ENCODE data around the gene PIGB.
A peak's percentile ranks its signal among the peaks of the same experiment; 100 is the strongest.
"Not testable (repeated sequence)": the region's sequence is repeated elsewhere in the genome, so short reads cannot be mapped to it uniquely, and the experiment has no call there.

Gene PIGB

GRCh38 chr15:55318588-55319494 is at the start of gene PIGB, which contains the start of gene PIGBOS1:
PIGB (plus strand) TSS chr15:55319222; CDS start chr15:55319251, 29 bp downstream.
PIGBOS1 (minus strand) TSS chr15:55319123; CDS start chr15:55317792, 1,331 bp downstream.
- DNase-seq, result peak; percentile 70

DNA sequence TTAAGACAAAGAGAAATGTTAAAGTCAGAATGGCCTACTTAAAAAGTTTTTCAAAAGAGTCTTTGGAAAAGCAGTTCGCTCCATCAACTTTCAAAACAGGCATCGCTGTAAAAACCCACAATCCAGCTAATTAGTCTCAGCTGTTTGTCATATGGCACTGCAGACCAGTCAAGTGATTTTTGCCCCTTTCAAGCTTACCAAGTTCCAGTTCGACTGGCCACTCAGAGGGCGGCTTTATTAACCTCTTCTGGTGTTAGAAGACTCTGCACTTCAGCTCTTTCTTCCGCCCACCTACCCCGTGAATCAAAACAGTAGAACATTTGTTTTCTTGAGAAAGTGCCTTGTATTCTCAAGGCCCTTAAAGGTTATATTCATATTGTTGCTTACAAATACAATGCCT is 48.7 kb upstream of the PIGB start:
- DNase-seq, result no peak

- DNase-seq, result no peak
These were observed 42.7 kb upstream of the PIGB start for GRCh38 chr15:55276324-55276723.

- no peak for DNase-seq
These were observed 41.9 kb upstream of the PIGB start for GRCh38 chr15:55277116-55277564.

- no peak for DNase-seq
These were observed 41.3 kb upstream of the PIGB start for GRCh38 chr15:55277715-55278114.

- DNase-seq, result no peak
These were observed 39.8 kb upstream of the PIGB start for GRCh38 chr15:55279100-55279745.

GRCh38 chr15:55279746-55280351 is 39.2 kb upstream of the PIGB start:
- no peak for DNase-seq

DNA sequence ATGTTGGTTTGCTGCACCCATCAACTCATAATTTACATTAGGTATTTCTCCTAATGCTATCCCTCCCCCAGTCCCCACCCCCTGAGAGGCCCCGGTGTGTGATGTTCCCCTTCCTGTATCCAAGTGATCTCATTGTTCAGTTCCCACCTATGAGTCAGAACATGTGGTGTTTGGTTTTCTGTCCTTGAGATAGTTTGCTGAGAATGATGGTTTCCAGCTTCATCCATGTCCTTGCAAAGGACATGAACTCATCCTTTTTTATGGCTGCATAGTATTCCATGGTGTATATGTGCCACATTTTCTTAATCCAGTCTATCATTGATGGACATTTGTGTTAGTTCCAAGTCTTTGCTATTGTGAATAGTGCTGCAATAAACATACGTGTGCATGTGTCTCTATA is 38.4 kb upstream of the PIGB start:
- DNase-seq, result not testable (repeated sequence)

DNA sequence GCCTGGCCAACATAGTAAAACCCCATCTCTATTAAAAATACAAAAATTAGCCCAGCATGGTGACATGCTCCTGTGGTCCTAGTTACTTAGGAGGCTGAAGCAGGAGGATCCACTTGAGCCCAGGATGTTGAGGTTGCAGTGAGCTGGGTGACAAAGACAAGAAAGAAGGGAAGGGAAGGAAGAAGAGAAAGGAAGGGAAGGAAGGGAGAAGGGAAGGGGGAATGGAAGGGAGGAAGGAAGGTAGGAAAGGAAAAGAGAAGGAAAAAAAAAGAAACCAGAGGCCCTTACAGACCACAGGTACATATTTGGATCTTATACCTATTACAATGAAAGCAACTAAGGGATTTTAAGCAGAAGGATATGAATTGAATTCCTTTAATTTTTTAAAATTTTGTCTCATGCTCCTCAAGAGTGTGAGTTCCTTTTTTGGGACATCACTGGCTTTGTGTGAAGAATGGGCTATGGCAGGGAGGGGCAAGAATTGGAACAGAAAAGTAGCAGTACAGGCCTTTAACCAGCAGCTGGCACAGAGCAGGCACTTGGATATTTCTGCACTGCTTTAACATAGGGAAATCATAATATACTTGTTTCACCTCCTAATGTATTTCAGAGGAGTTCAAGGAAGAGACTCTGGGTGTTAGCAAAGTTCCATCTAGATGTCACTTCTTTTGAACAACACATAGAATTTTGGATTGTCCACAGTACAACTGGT is 37.3 kb upstream of the PIGB start:
- DNase-seq, result no peak

- no peak for DNase-seq
These were observed 36.7 kb upstream of the PIGB start for GRCh38 chr15:55282284-55282833.

DNA sequence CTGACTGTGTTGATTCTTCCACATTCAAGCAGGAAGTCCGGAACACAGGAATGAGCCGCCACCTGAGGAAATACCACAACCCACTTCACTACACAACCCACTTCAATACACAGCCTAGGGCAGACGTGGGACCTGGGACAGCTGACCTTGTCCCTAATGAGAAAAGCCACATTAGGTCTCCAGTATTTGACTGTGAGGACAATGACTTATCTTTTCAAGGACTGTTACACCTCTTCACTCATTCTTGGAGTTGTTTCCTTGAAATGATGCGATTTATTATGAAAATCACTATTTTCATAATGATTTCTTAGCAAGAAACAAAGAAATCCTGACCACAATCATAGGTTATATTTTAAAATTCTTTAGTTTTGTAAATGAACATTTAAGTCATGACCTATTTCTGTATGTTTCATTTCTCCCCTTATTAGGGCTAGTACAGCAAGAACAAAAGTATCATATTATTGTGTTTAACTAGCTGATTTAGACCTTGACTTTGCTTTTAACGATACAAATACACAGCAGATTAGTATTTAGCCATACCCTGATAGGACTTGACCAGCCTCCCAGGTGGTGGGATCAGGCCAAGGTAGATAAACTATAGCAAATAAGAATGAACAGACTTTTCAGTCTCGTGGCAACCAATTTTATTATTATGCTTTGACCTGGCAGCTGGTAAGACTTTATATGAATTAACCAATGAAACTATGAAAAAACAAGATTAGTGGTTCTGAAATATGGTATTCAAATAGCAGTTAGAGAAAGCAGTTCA is 35.5 kb upstream of the PIGB start:
- DNase-seq, result no peak

DNA sequence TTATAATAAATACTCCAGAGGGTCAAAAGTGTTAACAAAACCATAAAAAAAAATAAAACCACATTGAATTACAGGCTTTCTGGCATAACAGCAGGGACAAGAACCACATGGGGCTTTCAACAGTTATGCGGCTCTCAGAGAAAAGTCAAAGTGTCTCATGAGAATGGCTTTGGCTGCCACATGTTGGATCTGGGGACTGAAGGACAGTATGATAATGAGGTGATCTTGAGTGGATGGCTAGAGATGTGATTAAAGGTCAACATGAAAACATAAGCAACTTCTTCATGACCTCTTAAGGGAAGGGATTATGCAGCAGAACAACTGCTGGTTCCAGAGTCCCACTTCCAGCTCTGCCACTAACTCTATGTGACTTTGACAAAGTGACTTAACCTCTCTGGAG is 34.6 kb upstream of the PIGB start:
- no peak for DNase-seq

- not testable (repeated sequence) for DNase-seq
These were observed 32.4 kb upstream of the PIGB start for GRCh38 chr15:55286442-55287189.

DNA sequence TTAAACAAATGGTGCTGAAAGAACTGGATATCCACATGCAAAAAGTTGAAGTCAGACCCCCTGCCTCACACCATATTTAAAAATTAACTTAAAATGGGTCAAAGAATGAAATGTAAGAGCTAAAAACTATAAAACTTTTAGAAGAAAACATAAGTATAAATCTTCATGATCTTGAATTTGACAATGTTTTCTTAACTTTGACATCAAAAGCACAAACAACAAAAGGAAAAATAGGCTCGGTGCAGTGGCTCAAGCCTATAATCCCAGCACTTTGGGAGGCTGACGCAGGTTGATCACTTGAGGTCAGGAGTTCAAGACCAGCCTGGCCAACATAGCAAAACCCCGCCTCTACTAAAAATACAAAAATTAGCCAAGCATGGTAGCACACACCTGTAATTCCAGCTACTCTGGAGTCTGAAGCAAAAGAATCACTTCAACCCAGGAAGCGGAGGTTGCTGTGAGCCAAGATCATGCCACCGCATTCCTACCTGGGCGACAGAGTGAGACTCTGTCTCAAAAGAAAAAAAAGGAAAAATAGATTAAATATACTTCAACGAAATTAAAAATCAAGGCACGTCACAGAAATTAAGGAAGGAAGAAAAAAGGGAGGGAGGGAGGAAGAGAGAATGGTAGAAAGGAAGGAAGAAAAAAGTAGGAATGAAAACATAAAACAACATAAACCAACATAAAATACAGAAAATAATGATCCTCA is 30.9 kb upstream of the PIGB start:
- no peak for DNase-seq

GRCh38 chr15:55289011-55289745 is 29.8 kb upstream of the PIGB start:
- DNase-seq, result no peak

DNA sequence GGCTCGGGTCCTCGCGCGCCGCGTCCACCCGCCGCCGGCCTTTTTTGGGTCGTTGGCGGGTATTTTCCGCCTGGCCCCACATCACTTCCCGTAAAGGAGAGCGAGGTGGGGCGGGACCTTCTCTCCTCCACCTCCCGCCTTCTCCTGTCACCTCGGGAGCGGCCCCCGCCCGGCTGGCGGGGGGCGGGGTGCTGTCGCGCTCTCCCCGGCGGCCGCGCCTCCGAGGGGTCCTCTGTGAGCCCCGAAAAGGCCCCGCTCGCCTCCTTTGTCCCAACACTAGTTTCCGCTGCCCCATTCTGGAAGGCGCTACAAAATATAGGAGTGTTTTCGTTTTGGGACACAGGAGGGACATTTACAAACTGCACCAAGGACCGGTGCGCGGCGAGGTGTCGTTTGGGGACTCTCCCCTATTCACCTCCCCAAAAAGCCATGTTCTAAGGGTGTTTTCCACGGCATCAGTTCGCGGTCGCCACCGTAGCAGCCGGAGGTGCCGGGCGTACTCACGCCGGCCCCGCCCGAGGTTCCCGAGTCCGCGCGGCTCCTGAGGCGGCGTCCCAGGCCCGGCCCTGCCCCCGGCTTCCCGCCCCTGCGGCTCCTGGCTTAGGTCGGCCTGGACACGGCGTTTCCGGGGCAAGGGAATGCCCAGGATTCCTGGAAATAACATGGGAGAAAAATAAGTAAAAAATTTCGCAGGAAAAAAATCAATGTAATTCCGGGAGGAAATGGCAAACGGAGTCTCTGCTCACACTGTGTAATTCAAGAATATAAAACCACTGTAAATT is 29.1 kb upstream of the PIGB start, which contains the start of gene RAB27A:
TSS of gene RAB27A (minus strand) at position 68 of the 782 bp plus-strand sequence. CDS start 54,879 bp downstream, outside the sequence.
- peak; percentile 48 for DNase-seq

DNA sequence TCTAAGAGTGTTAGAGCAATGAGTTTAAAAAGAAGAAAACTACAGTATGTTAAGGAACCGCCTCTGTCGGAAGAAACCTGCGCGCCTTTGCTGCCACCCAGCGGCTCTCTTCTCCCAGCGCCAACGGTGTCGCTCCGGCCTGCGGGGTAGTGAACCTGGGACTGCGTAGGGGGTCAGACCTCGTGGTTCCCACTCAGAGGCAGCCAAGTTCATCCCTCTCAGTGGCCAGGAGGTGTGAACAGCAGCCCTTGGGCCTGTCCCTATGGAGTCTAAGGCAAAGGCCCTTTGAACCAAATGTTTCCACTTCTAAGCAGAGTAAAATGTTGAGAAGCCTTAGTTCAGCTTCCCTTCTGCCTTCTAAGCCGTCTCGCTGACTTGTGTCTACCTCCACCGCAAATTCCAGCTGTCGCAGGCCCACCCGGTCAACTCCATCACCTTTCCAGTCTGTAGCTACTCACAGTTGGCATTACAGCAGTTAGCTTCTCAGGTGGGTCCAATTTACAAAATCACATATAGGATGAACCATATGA is 28.4 kb upstream of the PIGB start:
- peak; percentile 48 for DNase-seq

GRCh38 chr15:55297315-55297714 is 21.7 kb upstream of the PIGB start:
- no peak for DNase-seq
